NCI-H2081 treated with DMSO at 0.1 percent for 48 hours (cell line): ENCODE data around the gene BEX4.
"Not testable (repeated sequence)": the region's sequence is repeated elsewhere in the genome, so short reads cannot be mapped to it uniquely, and the experiment has no call there.

Experiments
- DNase-seq: peaks from one replicate; lab custom pipeline; 2025; lab: John Stamatoyannopoulos, UW

The BEX4 gene, protein sequence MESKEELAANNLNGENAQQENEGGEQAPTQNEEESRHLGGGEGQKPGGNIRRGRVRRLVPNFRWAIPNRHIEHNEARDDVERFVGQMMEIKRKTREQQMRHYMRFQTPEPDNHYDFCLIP

DNA sequence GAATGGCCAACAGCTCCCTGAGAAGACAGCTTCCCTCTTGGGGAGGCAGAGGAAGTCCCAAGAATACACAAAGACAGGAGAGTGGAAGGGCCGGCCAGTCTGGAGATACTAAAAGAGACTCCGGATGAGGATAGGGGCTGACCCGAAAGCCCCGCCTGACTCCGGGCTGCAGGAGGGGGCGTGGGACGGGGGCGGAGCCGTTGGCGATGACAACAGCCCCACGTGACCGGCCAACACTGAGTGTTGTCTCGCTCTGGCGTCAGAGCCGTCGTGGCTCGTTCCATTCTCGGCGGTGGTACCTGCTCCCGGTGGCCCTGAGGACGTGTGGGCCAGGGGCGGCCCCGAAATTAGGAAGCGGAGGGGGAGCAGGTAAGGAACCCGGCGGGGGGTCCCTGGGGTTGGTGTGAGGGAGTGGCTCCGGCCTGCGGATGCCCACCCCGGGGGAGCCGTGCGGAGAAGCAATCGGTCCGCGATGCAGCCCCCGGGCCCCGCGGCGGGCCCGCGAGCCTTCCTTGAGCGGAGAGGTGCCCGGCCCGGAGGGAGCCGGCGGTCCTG, at the start of gene BEX4:
BEX4 (plus strand) TSS at position 239 of the 555 bp plus-strand sequence. CDS start 1,046 bp downstream, outside the sequence.
- DNase-seq, result peak; percentile 21

- no peak for DNase-seq
Observed at GRCh38 chrX:103170216-103170615, 44.7 kb upstream of the BEX4 start.

DNA sequence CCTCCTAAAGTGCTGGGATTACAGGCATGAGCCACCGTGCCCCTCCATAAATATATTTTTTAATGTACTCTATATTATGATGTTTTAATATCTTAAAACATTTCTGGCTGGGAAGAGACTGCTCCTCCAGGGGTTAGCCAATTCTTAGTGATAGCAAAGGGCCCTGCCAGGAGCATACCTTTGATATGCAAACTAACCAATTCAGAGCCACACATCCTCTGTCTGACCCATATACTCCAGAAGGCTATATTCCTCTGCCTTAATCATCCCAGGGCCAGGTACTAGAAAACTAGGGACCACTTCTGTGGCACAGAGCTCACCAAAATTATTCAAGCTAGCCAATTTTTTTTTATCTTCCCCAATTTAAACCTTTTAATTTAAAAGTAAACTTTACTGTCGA, 43.6 kb upstream of the BEX4 start:
- no peak for DNase-seq

DNA sequence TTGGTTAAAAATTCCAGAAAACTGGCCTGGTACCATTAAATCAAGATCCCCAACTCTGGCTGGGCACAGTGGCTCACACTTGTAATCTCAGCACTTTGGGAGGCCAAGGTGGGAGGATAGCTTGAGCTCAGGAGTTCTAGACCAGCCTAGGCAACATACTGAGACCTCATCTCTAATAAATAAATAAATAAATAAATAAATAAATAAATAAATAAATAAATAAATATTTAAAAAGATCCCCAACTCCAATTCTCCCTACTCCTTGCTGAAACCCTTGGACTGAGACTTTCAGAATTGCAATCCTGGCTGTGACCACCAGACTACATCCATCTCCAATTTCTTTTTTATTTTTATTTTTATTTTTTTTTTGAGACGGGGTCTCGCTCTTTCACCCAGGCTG, 39.7 kb upstream of the BEX4 start:
- not testable (repeated sequence) for DNase-seq

- peak; percentile 23 for DNase-seq
Observed at GRCh38 chrX:103175944-103176753, 38.8 kb upstream of the BEX4 start.

- no peak for DNase-seq
Observed at GRCh38 chrX:103177556-103177955, 37.4 kb upstream of the BEX4 start.

- no peak for DNase-seq
Observed at GRCh38 chrX:103183912-103184311, 31.0 kb upstream of the BEX4 start.

DNA sequence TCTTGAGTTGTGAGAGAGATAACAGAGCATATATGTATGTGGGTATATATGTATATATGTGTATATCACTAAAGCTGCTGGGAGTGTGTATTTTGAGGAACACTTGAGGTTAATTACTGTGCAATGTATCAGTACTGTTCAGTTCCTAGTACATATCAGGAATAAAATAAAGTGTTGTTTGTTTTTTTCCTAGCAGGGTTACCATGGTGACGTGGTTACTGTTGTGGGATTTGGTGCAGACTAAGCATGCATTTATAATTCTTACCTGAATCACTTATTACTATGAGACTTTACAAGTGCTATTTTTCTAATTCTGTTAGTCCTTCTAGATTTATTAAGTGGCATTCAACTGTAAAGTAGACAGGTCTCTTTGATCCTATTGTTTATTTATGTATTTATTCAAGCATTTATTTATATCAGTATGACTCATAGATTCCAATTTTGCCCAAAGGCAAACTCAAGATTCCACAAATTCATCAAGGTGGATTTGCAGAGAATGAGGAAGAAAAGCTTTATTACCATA, 26.9 kb upstream of the BEX4 start:
- no peak for DNase-seq

- DNase-seq, result no peak
Observed at GRCh38 chrX:103197721-103198306, 17.1 kb upstream of the BEX4 start.

DNA sequence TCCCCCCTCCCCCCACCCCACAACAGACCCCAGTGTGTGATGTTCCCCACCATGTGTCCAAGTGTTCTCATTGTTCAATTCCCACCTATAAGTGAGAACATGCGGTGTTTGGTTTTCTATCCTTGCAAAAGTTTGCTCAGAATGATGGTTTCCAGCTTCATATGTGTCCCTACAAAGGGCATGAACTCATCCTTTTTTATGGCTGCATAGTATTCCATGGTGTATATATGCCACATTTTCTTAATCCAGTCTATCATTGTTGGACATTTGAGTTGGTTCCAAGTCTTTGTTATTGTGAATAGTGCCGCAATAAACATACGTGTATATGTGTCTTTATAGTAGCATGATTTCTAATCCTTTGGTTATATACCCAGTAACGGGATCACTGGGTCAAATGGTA, 16.2 kb upstream of the BEX4 start:
- not testable (repeated sequence) for DNase-seq

DNA sequence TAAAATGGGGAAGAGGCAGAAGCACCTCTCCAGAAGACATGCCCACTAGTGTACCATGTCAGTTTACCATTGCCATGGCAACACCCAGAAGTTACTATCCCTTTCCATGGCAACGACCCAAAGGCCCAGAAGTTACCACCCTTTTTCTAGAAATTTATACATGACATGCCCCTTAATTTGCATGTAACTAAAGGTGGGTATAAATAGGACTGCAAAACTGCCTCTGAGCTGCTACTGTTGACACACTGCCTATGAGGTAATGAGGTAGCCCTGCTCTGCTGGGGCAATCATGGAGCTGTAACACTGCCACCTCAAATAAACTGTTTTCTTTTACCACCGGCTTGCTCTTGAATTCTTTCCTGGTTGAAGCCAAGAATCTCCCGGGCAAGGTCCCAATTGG, 13.9 kb upstream of the BEX4 start:
- no peak for DNase-seq

- no peak for DNase-seq
Observed at GRCh38 chrX:103210056-103210455, 4.9 kb upstream of the BEX4 start.

- DNase-seq, result peak; percentile 34
Observed at GRCh38 chrX:103211012-103211715, 3.7 kb upstream of the BEX4 start.

- no peak for DNase-seq
Observed at GRCh38 chrX:103212749-103213457, 2.0 kb upstream of the BEX4 start.

DNA sequence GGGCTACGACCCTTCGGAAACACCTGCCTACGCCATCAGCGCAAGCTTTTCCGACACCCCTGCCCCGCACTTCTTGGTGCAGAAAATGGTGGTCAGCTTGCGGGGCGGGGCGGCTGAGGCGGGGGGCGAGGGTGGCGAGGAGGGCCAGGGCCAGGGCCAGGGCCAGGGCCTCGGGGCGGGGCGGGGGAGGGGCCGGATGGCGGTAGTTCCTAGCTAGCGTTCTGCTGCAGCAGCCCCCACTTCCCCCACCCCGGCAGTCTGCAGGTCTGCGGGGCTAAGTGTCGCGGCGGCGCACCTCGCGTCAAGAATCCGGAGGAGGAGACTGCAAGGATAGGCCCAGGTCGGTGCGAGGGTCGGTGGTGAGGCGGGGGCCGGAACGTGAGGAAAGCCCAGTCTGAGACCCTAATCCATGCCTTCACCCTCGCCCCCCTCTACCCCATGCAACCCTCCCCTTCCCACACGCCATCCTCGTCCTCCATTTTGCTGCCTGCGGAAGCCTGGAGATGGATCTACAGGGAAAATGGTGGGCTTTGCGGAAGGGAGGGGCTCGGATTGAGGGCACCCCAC, 600 bp downstream of the BEX4 start:
- DNase-seq, result no peak

DNA sequence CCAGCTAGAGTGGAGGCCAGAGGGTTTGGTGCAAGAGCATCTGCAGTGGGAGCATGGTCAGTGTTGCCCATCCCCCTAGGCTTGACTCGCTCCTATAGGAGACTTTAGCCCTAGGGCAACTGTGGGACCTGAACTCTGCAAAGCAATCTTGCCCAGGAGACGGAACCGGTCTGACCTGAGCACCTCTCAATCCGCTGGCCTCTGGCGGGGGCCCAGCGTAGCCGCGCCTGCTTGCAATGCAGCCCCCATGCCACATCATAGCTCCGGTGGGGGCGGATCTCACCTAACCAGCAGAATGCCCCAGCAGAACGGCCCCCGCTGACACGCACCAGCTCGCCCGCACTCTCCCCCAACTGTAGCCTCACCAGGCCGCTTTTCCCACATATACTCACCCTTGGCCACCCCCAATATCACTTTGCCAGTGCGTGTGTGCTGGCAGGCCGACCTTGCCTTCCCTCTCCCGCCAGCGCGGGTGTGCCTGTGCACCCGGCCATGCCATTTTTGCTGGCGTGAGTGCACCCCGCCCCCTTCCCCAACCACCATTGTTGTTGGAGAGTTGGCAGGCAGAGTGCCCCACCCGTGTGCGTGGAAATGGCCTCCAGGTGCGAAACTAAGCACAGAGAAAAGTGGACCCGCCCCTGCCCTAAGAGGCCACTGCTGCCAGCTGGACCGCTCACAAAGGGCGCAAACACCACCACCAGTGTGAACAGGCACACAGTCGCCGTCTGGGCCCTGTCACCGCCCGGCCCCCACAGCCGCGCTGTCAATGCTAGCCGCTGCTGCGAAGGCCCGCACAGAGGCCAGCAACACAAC, 5.8 kb downstream of the BEX4 start:
- no peak for DNase-seq

GRCh38 chrX:103225918-103226317, 11.0 kb downstream of the BEX4 start:
- DNase-seq, result not testable (repeated sequence)

DNA sequence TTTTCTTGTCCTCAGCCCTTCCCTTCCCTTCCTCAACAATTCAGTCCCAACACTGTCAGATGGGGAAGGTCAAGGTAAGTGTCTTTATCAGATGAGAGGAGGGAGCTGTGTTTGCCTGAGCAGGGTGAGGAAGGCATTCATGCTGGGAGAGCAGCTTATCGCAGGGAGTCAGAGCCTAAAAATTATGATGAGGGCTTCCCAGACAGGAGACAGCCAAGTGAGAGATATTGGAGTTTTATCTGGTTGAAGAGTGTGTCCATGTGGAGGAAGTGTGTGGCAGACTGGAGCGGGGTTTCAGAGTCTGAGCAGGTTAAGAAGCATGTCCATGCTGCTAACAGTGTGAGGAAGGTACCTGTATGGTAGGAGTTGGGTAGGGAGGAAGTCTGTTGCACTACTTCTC, 18.4 kb downstream of the BEX4 start:
- no peak for DNase-seq

GRCh38 chrX:103234869-103235268, 20.0 kb downstream of the BEX4 start:
- no peak for DNase-seq

DNA sequence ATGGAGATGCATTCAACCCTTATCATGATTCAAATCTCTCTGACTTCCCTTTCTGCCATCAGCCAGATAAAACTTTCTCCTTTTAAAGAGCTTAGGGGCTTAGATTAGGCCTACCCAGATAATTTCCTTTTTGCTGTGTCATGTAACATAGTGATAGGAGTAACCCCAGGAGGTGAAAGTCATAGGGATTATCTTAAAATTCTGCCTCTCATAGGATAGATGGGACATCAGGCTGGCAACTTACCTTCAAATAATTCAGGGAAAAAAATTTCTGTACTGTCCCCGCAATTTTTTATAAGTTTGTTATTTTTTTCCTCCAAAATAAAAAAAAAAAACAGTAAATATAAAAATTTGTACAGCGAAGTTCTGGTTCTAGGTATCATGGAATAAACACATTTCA, 20.7 kb downstream of the BEX4 start:
- not testable (repeated sequence) for DNase-seq
